GM21619 (cell line): ENCODE measurements around the gene FYN.
A peak's percentile ranks its signal among the peaks of the same experiment; 100 is the strongest.
"Not testable (repeated sequence)": the region's sequence is repeated elsewhere in the genome, so short reads cannot be mapped to it uniquely, and the experiment has no call there.

Source experiments
- ATAC-seq: cut with Tn5 transposase; IDR thresholded peaks from one replicate; pipeline ENCODE4 v1.9.1; 2021; ENCODE audit not compliant: unreplicated experiment

FYN gene

DNA sequence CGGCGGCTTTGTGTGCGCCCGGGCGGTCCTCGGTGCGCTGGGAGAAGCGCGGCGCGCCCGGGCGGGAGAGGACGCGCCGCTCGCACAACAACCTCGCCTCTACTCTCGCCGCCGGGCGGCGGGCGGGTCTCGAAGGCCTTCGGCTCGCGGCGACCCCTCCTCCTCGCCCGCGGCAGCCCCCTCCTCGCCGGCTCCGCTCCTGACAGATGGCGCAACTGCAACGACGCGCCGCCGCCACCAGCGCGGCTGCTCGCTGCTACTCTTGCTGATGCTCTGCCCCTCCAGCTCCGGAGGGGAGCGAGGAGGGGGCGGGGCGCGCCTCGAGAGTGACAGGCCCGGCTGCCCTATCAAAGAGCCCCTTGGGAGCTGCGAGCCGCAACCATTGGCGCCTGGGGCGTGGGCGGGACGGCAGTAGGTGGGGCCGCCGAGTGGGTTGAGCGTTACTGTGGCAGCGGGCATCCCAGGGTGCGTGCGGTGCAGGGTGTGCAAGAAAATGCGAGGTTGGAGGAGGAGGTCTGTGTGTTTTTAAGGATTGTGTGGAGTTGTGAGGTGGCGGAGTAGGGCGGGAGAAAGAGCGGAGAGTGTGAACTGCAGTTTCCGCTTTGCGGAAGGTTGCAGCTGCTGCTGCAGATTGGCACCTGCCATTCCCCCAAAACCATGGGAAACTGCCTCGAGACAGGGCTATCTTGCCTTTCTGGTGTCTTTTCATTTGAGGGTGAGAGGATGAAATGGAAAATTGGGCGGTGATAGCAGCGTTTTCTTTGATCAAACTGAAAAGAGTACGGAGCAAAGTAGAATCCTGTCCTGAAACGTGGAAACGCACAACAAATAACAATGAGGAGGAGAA is at the start of gene FYN:
Gene FYN (minus strand): TSS at position 275 of the 847 bp plus-strand sequence. CDS start 153,401 bp downstream, outside the sequence.
- ATAC-seq, result peak; percentile 97

- ATAC-seq, result no peak
Observed at GRCh38 chr6:111922454-111923297, 49.4 kb upstream of the FYN start.

DNA sequence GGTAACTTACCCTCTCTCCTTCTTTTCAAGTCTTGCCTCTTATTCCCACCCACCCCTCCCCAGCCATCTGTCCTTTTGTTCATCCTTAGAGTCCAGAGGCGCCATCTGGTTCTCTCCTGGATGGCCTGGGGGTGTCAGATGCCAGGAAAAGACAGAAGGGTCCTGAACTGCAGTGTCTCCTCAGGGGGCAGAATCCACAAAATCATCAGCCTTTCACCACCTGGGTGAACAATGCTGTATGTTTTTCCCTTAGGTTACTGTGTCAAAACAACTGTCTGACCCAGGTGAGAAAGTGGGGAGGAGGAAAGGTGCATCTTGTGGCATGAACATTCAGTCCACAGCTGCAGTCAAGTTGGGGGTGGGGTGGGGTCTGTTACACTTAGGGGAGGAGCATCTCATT is 47.9 kb upstream of the FYN start:
- ATAC-seq, result no peak

GRCh38 chr6:111920578-111920977 is 47.3 kb upstream of the FYN start:
- no peak for ATAC-seq

- ATAC-seq, result no peak
Observed at GRCh38 chr6:111918825-111919224, 45.6 kb upstream of the FYN start.

DNA sequence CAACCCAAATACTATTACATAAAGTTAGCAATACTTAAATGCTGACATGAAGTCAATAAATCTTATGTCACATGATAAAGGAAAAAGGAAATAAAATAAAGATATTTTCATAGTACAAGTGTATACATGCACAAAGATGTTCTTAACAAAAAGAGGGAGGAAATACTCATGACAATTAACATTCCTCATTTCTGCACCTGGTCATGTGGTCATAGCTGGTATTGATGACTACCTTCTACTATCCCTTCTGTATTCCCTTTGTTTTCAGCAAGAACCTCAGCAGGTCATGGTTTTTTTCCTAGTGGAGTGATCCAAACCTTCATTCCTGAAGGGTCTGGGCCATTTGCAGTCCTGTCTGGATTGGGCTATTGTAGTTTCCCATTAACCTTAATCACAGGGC is 43.5 kb upstream of the FYN start:
- no peak for ATAC-seq

DNA sequence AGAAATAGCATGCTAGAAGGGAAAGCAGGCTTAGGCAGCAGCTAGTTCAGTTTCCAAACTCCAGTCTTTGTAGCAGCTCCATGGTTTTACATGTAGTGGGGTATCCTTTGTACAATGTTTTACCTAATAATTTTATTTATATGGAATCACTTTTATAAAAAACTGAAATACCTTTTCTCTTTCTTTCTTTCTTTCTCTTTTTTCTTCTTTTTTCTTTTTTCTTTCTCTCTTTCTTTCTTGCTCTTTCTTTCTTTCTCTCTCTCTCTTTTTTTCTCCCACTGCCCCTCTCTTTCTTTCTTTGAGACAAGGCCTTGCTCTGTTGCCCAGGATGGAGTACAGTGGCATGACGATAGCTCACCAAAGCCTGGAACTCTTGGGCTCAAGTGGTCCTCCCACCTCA is 41.4 kb upstream of the FYN start:
- no peak for ATAC-seq

- no peak for ATAC-seq
Observed at GRCh38 chr6:111912904-111913303, 39.7 kb upstream of the FYN start.

- ATAC-seq, result no peak
Observed at GRCh38 chr6:111911428-111911827, 38.2 kb upstream of the FYN start.

DNA sequence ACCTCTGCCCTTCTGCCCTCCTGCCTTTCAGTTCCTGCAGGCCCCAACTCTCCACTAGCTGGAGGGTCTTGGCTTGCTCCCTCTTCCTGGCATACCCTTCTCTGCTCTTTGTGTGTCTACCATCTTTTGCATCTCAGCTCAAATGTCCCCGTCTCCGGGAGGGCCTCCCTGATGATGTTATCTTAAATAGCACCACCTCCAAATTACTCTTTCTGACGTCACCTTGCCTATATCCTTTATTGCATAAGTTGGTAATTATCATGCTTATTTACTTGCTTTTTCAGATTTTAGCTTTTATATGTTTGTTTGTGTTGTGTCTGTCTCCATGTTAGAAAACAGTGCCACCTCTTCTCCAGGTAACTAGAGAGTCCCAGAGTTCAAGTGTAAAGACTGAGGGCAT is 36.0 kb upstream of the FYN start:
- ATAC-seq, result no peak

DNA sequence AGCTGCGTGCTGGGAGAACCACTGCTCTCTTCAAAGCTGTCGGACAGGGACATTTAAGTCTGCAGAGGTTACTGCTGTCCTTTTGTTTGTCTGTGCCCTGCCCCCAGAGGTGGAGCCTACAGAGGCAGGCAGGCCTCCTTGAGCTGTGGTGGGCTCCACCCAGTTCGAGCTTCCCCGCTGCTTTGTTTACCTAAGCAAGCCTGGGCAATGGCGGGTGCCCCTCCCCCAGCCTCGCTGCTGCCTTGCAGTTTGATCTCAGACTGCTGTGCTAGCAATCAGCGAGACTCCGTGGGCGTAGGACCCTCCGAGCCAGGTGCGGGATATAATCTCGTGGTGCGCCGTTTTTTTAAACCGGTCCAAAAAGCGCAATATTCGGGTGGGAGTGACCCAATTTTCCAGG is 35.1 kb upstream of the FYN start:
- ATAC-seq, result not testable (repeated sequence)

GRCh38 chr6:111900735-111901134 is 27.5 kb upstream of the FYN start:
- ATAC-seq, result no peak

DNA sequence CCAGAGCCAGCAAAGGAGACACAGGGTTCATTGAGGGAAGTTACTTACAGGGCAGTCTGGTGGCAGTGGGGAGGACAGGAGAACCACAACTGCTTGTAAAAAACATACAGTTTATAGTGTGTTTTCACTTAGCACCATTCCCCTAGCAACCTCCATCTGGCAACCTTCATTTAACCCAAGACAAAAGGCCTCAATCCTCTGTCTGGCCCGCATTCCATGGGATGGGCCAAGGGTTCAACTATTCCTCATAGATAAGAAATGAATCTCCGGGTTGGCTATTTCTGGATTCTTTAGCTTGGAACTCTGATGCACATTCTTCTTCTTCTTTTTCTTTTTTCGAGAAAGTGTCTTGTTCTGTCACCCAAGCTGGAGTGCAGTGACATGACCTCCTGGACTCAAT is 26.3 kb upstream of the FYN start:
- no peak for ATAC-seq

- ATAC-seq, result no peak
Observed at GRCh38 chr6:111898452-111898851, 25.2 kb upstream of the FYN start.

DNA sequence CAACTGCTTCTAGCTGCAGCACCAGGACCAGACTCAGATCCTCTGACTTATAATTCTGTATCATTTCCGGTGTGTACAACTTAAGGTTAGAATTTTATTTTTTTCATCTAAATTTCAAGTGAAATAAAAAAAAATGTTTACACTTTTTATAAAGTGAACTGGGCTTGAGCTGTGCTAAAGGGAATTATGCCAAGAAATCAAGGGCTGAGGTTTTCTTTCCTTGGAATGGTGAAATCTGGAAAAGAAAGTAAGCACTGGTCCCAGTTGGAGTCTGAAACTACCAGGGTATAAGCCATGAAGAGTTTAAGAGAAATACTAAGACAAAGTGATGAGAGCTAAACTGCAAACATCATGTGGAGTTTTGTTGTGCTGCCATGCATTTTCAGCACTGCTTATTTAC is 21.7 kb upstream of the FYN start:
- no peak for ATAC-seq

DNA sequence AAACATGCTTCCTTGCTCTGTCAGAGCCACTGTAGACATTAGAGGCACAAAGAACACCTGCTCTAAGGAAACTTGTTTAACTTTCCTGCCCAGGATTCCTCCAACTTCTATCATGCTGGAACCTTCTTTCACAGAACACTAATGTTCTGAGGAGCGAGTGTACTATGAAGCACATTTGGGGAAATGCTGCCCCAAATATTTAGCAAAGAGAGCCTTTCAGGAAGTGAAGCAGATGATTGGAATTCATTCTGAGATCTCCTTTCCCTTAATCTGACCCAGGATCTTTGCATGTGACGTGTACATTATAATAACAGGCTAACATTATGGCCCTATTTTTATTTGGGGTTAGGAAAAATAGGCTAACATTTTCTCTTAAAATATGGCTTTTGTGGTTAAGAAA is 21.0 kb upstream of the FYN start:
- no peak for ATAC-seq

GRCh38 chr6:111892431-111892830 is 19.2 kb upstream of the FYN start:
- ATAC-seq, result no peak

DNA sequence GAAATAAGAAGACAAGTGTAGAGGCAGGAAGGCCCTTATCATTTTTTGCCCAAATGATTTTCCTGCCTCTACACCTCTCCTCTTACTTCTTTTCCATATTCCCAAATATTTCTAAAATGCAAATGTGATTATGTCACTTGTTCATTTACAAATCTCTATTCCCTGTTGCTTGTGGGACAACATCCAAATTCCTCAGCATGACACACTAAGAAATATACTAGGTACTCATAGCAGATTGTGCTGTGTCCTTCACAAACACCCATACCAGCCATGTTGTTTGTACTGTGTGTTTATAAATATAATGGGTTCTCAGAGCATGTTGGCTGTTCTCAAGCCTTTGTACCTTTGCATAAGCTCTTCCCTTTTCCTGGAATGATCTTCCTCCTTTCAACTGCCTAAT is 17.7 kb upstream of the FYN start:
- no peak for ATAC-seq

- no peak for ATAC-seq
Observed at GRCh38 chr6:111888928-111889695, 15.9 kb upstream of the FYN start.

GRCh38 chr6:111886793-111887192 is 13.5 kb upstream of the FYN start:
- not testable (repeated sequence) for ATAC-seq

GRCh38 chr6:111885373-111886027 is 12.2 kb upstream of the FYN start:
- no peak for ATAC-seq
